B cell (primary cell): ENCODE measurements around the gene FAM107B.

Experiments
- CTCF ChIP-seq: fragments of 200-600 bp; IDR thresholded peaks from one replicate; pipeline ENCODE4 v1.8.0; 2022; ENCODE audit warnings: antibody characterized with exemption, mild to moderate bottlenecking
- EZH2 ChIP-seq: IDR thresholded peaks from 2 replicates; pipeline ENCODE4 v1.6.1; 2012; ENCODE audit warnings: borderline replicate concordance, low read depth, mild to moderate bottlenecking, moderate library complexity, low read length; ENCODE audit not compliant: insufficient read depth, poor library complexity, severe bottlenecking

GRCh38 chr10:14654821-14655382, 119.8 kb downstream of the FAM107B start:
- TF ChIP-seq CTCF, result no peak
- TF ChIP-seq EZH2, result no peak
